Measurements from ENCODE around the gene RIMBP2. TPM values are rescaled to one million over a fixed set of nuclear protein-coding genes. Genes with fewer than 3 reads are reported as not detected.

The RIMBP2 gene
- total and polyA plus RNA-seq, 9 of the 15 experiments (the other 6 are each of a cell fraction or from before 2014, with no cell fraction given) = not detected

GRCh38 chr12:130620756-130621155 lies 95.3 kb downstream of the RIMBP2 start (continued):
- TF ChIP-seq MEF2D (tag; conservative IDR thresholded peaks at IDR 0.05; ENCODE audit: low read depth) (no peak), HMBOX1 (IDR thresholded peaks at IDR 0.05) (no peak), ARID3A (IDR thresholded peaks at IDR 0.05; ENCODE audit: borderline replicate concordance, low read depth, low read length) (no peak), MEIS2 (IDR thresholded peaks at IDR 0.05; ENCODE audit: partially characterized antibody) (no peak), EWSR1 (IDR thresholded peaks at IDR 0.05; ENCODE audit: borderline replicate concordance, low read depth, partially characterized antibody) (no peak), AFF1 (IDR thresholded peaks at IDR 0.05; ENCODE audit: low read depth in 1 of 2, partially characterized antibody in 2 of 2) (no peak), FOXA1 (IDR thresholded peaks at IDR 0.05; ENCODE audit: borderline replicate concordance) (no peak), BCOR (IDR thresholded peaks at IDR 0.05) (no peak)

All from K562 (cell line).